HG03378 (cell line): Measurements from ENCODE around the gene FEM1A.
"Not testable (repeated sequence)": the region's sequence is repeated elsewhere in the genome, so short reads cannot be mapped to it uniquely, and the experiment has no call there.

Experiments
- ATAC-seq: cut with Tn5 transposase; IDR thresholded peaks from one replicate; pipeline ENCODE4 v1.9.1; 2021; ENCODE audit warnings: mild to moderate bottlenecking, moderate library complexity; ENCODE audit not compliant: unreplicated experiment

FEM1A gene

GRCh38 chr19:4811328-4812131 lies 20.0 kb downstream of the FEM1A start:
- ATAC-seq, result no peak

GRCh38 chr19:4814625-4815425 lies 23.3 kb downstream of the FEM1A start:
- no peak for ATAC-seq

GRCh38 chr19:4815426-4816201 lies 24.1 kb downstream of the FEM1A start:
- no peak for ATAC-seq

GRCh38 chr19:4816202-4816949 lies 24.8 kb downstream of the FEM1A start:
- ATAC-seq, result no peak

GRCh38 chr19:4816950-4817278 lies 25.4 kb downstream of the FEM1A start:
- no peak for ATAC-seq

GRCh38 chr19:4817467-4818277 lies 26.1 kb downstream of the FEM1A start:
- no peak for ATAC-seq

- ATAC-seq, result no peak
Observed at GRCh38 chr19:4821265-4821664, 29.7 kb downstream of the FEM1A start.

- not testable (repeated sequence) for ATAC-seq
Observed at GRCh38 chr19:4822354-4822753, 30.8 kb downstream of the FEM1A start.

- no peak for ATAC-seq
Observed at GRCh38 chr19:4823577-4823976, 32.0 kb downstream of the FEM1A start.

- no peak for ATAC-seq
Observed at GRCh38 chr19:4829001-4829712, 37.6 kb downstream of the FEM1A start.

- no peak for ATAC-seq
Observed at GRCh38 chr19:4830332-4830731, 38.8 kb downstream of the FEM1A start.

- ATAC-seq, result no peak
Observed at GRCh38 chr19:4830768-4831265, 39.3 kb downstream of the FEM1A start.

- ATAC-seq, result peak; percentile 48
Observed at GRCh38 chr19:4831304-4831978, 39.9 kb downstream of the FEM1A start, which contains the start of gene TICAM1. Gene TICAM1 (minus strand): TSS chr19:4831712. CDS start chr19:4818377, 13,335 bp downstream.

GRCh38 chr19:4831979-4832340 lies 40.4 kb downstream of the FEM1A start:
- ATAC-seq, result not testable (repeated sequence)

GRCh38 chr19:4832776-4833175 lies 41.2 kb downstream of the FEM1A start:
- ATAC-seq, result no peak

GRCh38 chr19:4839192-4839591 lies 47.7 kb downstream of the FEM1A start:
- no peak for ATAC-seq

GRCh38 chr19:4843647-4843965 lies 52.1 kb downstream of the FEM1A start:
- no peak for ATAC-seq

GRCh38 chr19:4844348-4845179 lies 53.0 kb downstream of the FEM1A start:
- no peak for ATAC-seq
